KMS-11 (cell line): ENCODE measurements around the gene CCR8.

Source experiments
- H2AFZ ChIP-seq: fragments of 200-600 bp; sonication (generic); 2 replicates; pipeline ENCODE4 v1.6.1; 2016; ENCODE audit warnings: antibody characterized with exemption, mixed run types, low read depth
- H3K27ac ChIP-seq: fragments of 200-600 bp; sonication (generic); 2 replicates; pipeline ENCODE4 v1.6.1; 2016; ENCODE audit warnings: mild to moderate bottlenecking, mixed run types
- H3K27me3 ChIP-seq: fragments of 200-600 bp; sonication (generic); 2 replicates; pipeline ENCODE4 v1.6.1; 2017; ENCODE audit warnings: mild to moderate bottlenecking, low read depth, mixed run types, moderate library complexity; ENCODE audit not compliant: insufficient read depth
- H3K36me3 ChIP-seq: fragments of 200-600 bp; sonication (generic); 2 replicates; pipeline ENCODE4 v1.6.1; 2017; ENCODE audit warnings: mild to moderate bottlenecking, mixed run types; ENCODE audit not compliant: insufficient read depth
- H3K4me1 ChIP-seq: fragments of 200-600 bp; sonication (generic); 2 replicates; pipeline ENCODE4 v1.6.1; 2016; ENCODE audit warnings: mild to moderate bottlenecking, low read depth, mixed run types; ENCODE audit not compliant: poor library complexity, severe bottlenecking
- H3K4me2 ChIP-seq: fragments of 200-600 bp; sonication (generic); 2 replicates; pipeline ENCODE4 v1.7.0; 2016; ENCODE audit warnings: mild to moderate bottlenecking, mixed run types
- H3K4me3 ChIP-seq: fragments of 200-600 bp; sonication (generic); IDR thresholded peaks from 2 replicates; pipeline ENCODE4 v1.6.1; 2017; ENCODE audit warnings: low read depth, low read length, mixed read lengths; ENCODE audit not compliant: insufficient read depth
- H3K79me2 ChIP-seq: fragments of 200-600 bp; sonication (generic); 2 replicates; pipeline ENCODE4 v1.6.1; 2016; ENCODE audit warnings: low read depth, mixed run types; ENCODE audit not compliant: insufficient read depth
- H3K9ac ChIP-seq: fragments of 200-600 bp; sonication (generic); 2 replicates; pipeline ENCODE4 v1.6.1; 2016; ENCODE audit warnings: mild to moderate bottlenecking, mixed run types
- H4K20me1 ChIP-seq: fragments of 200-600 bp; sonication (generic); 2 replicates; pipeline ENCODE4 v1.6.1; 2016; ENCODE audit warnings: mild to moderate bottlenecking, mixed run types; ENCODE audit not compliant: insufficient read depth
- CTCF ChIP-seq: fragments of 200-600 bp; sonication (generic); conservative IDR thresholded peaks from 2 replicates; pipeline ENCODE4 v1.6.1; 2017; ENCODE audit warnings: low read depth, mild to moderate bottlenecking, antibody characterized with exemption, low read length, moderate library complexity, mixed read lengths

CCR8 gene

GRCh38 chr3:39381432-39381831 is 51.9 kb downstream of the CCR8 start:
- Histone ChIP-seq H3K79me2 (peaks cover 21% of the 10 kb centered on the region), H3K27ac (no peak overlapping the region), H3K27me3 (no peaks in the 10 kb centered on the region), H4K20me1 (no peaks in the 10 kb centered on the region), H3K36me3 (no peaks in the 10 kb centered on the region), H3K9ac (no peak overlapping the region), H3K4me2 (no peak overlapping the region), H3K4me3 (no peak overlapping the region), H3K4me1 (peaks cover 14% of the 10 kb centered on the region), H2AFZ (no peak overlapping the region)
- no peak for TF ChIP-seq CTCF
